Measurements from ENCODE around the gene RBM6.

RBM6 gene

DNA sequence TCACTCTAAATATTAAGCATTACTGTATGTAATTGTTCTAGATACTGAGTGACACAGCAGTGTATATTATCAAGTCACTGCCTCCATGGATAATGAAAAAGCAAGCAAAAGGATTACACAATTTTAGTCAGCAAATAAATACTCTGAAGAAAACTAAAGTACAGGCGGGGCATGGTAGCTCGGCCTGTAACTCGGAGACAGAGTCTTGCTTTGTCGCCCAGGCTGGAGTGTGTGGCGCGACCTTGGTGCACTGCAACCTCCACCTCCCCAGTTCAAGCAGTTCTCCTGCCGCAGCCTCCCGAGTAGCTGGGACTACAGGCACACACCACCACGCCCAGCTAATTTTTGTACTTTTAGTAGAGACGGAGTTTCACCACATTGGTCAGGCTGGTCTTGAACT is 32.7 kb downstream of the RBM6 start (continued):
- TF ChIP-seq, protein P1, sequence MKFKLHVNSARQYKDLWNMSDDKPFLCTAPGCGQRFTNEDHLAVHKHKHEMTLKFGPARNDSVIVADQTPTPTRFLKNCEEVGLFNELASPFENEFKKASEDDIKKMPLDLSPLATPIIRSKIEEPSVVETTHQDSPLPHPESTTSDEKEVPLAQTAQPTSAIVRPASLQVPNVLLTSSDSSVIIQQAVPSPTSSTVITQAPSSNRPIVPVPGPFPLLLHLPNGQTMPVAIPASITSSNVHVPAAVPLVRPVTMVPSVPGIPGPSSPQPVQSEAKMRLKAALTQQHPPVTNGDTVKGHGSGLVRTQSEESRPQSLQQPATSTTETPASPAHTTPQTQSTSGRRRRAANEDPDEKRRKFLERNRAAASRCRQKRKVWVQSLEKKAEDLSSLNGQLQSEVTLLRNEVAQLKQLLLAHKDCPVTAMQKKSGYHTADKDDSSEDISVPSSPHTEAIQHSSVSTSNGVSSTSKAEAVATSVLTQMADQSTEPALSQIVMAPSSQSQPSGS (tag by site-specific recombination; IDR thresholded peaks at IDR 0.05; ENCODE audit: low read depth) = no peak

DNA sequence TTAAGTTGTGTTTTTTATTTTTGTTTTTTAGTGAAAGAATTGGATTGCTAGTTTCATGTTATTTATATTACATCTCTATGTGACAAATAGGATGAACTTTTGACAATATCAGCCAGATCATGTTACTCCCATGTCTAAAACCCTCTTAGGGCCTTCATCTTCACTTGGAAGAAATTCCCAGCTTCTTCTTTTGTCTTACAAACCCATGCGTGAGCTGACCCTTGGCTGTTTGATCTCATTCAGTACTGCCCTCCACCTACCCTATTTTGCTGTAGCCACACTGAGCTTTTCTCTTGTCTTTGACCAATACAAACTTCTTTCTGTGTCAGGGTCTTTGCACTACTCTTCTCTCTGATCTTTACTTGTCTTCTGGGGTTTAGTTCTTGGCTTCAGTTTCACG is 37.0 kb downstream of the RBM6 start:
- no peak overlapping the region for H3K27ac ChIP-seq (ENCODE audit: extremely low read depth, low read depth, low read length)
- ChIA-PET CTCF (no interaction called here), POLR2A (no interaction called here)
- TF ChIP-seq PRDM1 (tag by site-specific recombination; IDR thresholded peaks at IDR 0.05) (no peak), ZNF623 (tag by site-specific recombination; IDR thresholded peaks at IDR 0.05) (no peak), SP3 (tag by site-specific recombination; IDR thresholded peaks at IDR 0.05) (no peak), ZNF133 (tag by site-specific recombination; IDR thresholded peaks at IDR 0.05) (no peak), ZNF654 (tag by site-specific recombination; IDR thresholded peaks at IDR 0.05; ENCODE audit: low read depth) (no peak)
- TF ChIP-seq, protein P2, sequence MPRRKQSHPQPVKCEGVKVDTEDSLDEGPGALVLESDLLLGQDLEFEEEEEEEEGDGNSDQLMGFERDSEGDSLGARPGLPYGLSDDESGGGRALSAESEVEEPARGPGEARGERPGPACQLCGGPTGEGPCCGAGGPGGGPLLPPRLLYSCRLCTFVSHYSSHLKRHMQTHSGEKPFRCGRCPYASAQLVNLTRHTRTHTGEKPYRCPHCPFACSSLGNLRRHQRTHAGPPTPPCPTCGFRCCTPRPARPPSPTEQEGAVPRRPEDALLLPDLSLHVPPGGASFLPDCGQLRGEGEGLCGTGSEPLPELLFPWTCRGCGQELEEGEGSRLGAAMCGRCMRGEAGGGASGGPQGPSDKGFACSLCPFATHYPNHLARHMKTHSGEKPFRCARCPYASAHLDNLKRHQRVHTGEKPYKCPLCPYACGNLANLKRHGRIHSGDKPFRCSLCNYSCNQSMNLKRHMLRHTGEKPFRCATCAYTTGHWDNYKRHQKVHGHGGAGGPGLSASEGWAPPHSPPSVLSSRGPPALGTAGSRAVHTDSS (tag by site-specific recombination; IDR thresholded peaks at IDR 0.05) = no peak
- TF ChIP-seq, protein P3, sequence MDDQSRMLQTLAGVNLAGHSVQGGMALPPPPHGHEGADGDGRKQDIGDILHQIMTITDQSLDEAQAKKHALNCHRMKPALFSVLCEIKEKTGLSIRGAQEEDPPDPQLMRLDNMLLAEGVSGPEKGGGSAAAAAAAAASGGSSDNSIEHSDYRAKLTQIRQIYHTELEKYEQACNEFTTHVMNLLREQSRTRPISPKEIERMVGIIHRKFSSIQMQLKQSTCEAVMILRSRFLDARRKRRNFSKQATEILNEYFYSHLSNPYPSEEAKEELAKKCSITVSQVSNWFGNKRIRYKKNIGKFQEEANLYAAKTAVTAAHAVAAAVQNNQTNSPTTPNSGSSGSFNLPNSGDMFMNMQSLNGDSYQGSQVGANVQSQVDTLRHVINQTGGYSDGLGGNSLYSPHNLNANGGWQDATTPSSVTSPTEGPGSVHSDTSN (CRISPR knock-in tag; IDR thresholded peaks at IDR 0.05) = no peak
- H3K36me3 ChIP-seq (ENCODE audit: control insufficient read depth in 2 of 2, insufficient read depth in 1 of 2, low read length in 2 of 2) = peaks cover 7 to 56% of the 10 kb centered on the region in 2 experiments; a peak in 2 of 3 replicates
- no peaks in the 10 kb centered on the region for H3K4me1 ChIP-seq (ENCODE audit: control insufficient read depth, insufficient read depth, low read length)
- H3K9me3 ChIP-seq (ENCODE audit: control insufficient read depth, insufficient read depth, low read depth, low read length) = no peaks in the 10 kb centered on the region
- no peak overlapping the region for H3K4me3 ChIP-seq (ENCODE audit: low read depth, low read length)

DNA sequence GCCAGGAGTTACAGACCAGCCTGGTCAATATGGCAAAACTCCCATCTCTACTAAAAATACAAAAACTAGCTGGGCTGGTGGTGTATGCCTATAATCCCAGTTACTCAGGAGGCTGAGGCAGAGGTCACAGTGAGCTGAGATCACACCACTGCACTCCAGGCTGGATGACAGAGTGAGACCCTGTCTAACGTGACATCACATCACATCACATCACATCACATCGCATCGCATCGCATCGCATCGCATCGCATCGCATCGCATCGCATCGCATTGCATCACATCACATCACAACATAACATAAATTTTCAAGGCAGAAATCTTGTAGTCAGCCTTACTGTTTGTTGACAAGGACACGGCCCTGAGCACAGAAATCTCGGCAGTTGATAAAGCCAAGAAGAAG is 44.4 kb downstream of the RBM6 start:
- Histone ChIP-seq H3K36me3 (ENCODE audit: control insufficient read depth in 2 of 2, insufficient read depth in 1 of 2, low read length in 2 of 2) (peaks cover 2 to 17% of the 10 kb centered on the region in 2 experiments; a peak in 2 of 3 replicates), H3K4me3 (ENCODE audit: low read depth, low read length) (no peak overlapping the region), H3K27ac (ENCODE audit: extremely low read depth, low read depth, low read length) (no peak overlapping the region), H3K4me1 (ENCODE audit: control insufficient read depth, insufficient read depth, low read length) (no peaks in the 10 kb centered on the region), H3K9me3 (ENCODE audit: control insufficient read depth, insufficient read depth, low read depth, low read length) (no peaks in the 10 kb centered on the region)
- POLR2A ChIA-PET = no interaction called here
- TF ChIP-seq, protein P4, sequence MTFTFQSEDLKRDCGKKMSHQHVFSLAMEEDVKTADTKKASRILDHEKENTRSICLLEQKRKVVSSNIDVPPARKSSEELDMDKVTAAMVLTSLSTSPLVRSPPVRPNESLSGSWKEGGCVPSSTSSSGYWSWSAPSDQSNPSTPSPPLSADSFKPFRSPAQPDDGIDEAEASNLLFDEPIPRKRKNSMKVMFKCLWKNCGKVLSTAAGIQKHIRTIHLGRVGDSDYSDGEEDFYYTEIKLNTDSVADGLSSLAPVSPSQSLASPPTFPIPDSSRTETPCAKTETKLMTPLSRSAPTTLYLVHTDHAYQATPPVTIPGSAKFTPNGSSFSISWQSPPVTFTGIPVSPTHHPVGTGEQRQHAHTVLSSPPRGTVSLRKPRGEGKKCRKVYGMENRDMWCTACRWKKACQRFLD (tag by site-specific recombination; IDR thresholded peaks at IDR 0.05) = no peak
- TF ChIP-seq ZBTB21 (tag by site-specific recombination; IDR thresholded peaks at IDR 0.05) (peak; percentile 53; the same call in 1 of the 2 replicates), ZNF629 (tag by site-specific recombination; IDR thresholded peaks at IDR 0.05) (0 out of 2 replicates have a peak, but pooled peaks have one; percentile 28), ZNF423 (tag by site-specific recombination; IDR thresholded peaks at IDR 0.05) (no peak)
- CTCF ChIA-PET = no interaction called here

DNA sequence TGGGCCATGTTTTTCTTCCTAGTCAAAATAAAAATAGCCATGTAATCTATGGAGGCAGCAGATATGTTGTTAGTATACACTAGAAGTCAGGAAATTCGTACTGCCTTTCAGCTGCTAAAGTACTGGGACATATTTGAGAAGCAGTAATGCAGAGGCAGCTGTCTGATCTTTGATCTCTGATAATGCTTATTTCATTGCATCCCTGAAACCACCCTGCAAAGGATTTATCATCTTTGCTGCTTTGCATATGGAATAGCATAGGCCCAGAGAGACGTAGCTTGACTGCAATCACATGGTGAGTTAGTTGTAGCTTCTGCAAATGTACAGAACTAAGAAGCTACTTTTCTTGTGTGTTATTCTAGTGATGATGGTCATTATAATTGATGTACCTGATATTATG is 52.4 kb downstream of the RBM6 start:
- peaks cover 0 to 13% of the 10 kb centered on the region in 2 experiments; a peak in 2 of 3 replicates for H3K36me3 ChIP-seq (ENCODE audit: control insufficient read depth in 2 of 2, insufficient read depth in 1 of 2, low read length in 2 of 2)
- ChIA-PET CTCF (no interaction called here), POLR2A (no interaction called here)
- no peak overlapping the region for H3K4me3 ChIP-seq (ENCODE audit: low read depth, low read length)
- no peak overlapping the region for H3K27ac ChIP-seq (ENCODE audit: extremely low read depth, low read depth, low read length)
- no peaks in the 10 kb centered on the region for H3K9me3 ChIP-seq (ENCODE audit: control insufficient read depth, insufficient read depth, low read depth, low read length)
- TF ChIP-seq ZNF555 (tag by site-specific recombination; conservative IDR thresholded peaks at IDR 0.05) = no peak
- no peak for TF ChIP-seq ZNF239 (tag by site-specific recombination; IDR thresholded peaks at IDR 0.05)
- no peak for TF ChIP-seq ZNF391 (tag by site-specific recombination; IDR thresholded peaks at IDR 0.05; ENCODE audit: borderline replicate concordance, low read depth)
- TF ChIP-seq GLI2 (tag by site-specific recombination; IDR thresholded peaks at IDR 0.05; ENCODE audit: borderline replicate concordance, low read depth) = no peak
- TF ChIP-seq, protein P5, sequence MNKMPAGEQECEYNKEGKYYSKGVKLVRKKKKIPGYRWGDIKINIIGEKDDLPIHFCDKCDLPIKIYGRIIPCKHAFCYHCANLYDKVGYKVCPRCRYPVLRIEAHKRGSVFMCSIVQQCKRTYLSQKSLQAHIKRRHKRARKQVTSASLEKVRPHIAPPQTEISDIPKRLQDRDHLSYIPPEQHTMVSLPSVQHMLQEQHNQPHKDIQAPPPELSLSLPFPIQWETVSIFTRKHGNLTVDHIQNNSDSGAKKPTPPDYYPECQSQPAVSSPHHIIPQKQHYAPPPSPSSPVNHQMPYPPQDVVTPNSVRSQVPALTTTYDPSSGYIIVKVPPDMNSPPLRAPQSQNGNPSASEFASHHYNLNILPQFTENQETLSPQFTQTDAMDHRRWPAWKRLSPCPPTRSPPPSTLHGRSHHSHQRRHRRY (tag by site-specific recombination; IDR thresholded peaks at IDR 0.05) = no peak
- H3K4me1 ChIP-seq (ENCODE audit: control insufficient read depth, insufficient read depth, low read length) = no peaks in the 10 kb centered on the region

Data from HEK293 (cell line).